PC-9 (cell line): Measurements from ENCODE around the gene CRADD.

ENCODE experiments used
- EZH2 ChIP-seq: fragments of 200-600 bp; sonication (generic); IDR thresholded peaks from 2 replicates; pipeline ENCODE4 v1.8.0; 2017; ENCODE audit warnings: antibody characterized with exemption, low read depth
- TF ChIP-seq, protein P1 (sequence below): fragments of 200-600 bp; sonication (generic); conservative IDR thresholded peaks from 2 replicates; pipeline ENCODE4 v1.6.1; 2017; ENCODE audit warnings: mixed run types, antibody characterized with exemption, mild to moderate bottlenecking, moderate library complexity

DNA sequence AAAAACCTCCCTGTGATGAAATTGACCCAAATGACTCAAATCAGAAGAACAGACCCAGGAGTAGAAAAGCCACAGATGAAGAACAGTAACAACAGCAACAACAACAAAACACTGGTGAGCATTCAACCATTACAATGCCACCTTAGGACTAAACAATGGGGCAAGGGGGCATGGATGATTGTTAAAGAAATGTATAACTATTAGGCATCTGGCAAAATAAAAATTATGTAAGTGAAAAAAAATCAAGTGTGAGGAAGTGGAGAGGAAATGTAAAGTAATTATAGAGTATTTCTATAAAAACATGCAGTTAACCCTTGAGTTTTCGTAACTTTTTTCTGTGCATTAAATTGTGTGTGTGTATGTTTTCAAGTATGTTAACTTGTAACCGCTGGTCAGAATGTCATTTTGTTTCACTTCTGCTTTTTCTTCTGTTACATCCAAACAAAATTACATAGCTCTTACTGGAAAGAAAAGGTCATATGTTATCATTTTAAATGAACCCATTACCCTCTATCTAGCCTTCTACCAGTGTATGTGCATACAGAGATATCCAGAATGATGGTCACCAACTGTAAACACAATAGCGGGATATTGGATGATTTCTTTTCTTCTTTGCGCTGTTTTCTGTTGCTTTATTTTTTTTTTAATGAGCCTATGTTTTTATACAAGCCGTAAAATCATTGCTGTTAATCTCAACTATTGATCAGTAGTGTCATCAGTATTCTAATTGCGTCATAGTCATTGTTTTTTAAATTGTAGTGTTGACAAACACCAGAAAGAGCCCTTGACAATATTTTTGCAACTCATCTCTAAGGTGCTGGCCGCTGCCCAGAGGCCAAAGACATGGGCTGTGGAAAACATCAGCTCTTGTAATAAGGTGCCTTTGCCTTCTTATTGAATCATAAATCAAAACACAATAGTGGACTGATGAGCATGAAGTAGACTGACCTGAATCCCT lies 170.6 kb downstream of the CRADD start:
- TF ChIP-seq, protein P1, sequence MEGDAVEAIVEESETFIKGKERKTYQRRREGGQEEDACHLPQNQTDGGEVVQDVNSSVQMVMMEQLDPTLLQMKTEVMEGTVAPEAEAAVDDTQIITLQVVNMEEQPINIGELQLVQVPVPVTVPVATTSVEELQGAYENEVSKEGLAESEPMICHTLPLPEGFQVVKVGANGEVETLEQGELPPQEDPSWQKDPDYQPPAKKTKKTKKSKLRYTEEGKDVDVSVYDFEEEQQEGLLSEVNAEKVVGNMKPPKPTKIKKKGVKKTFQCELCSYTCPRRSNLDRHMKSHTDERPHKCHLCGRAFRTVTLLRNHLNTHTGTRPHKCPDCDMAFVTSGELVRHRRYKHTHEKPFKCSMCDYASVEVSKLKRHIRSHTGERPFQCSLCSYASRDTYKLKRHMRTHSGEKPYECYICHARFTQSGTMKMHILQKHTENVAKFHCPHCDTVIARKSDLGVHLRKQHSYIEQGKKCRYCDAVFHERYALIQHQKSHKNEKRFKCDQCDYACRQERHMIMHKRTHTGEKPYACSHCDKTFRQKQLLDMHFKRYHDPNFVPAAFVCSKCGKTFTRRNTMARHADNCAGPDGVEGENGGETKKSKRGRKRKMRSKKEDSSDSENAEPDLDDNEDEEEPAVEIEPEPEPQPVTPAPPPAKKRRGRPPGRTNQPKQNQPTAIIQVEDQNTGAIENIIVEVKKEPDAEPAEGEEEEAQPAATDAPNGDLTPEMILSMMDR: no peak
- no peak for TF ChIP-seq EZH2
